DOHH2 (cell line): ENCODE data around the gene GK.
"Not testable (repeated sequence)": the region's sequence is repeated elsewhere in the genome, so short reads cannot be mapped to it uniquely, and the experiment has no call there.

Experiments
- H3F3A ChIP-seq: fragments of 200-600 bp; sonication (generic), shearing (Covaris generic); 2 replicates; pipeline ENCODE4 v1.6.0; 2016; ENCODE audit warnings: antibody characterized with exemption, mild to moderate bottlenecking; ENCODE audit not compliant: control insufficient read depth, insufficient read depth
- H3K27ac ChIP-seq: fragments of 200-600 bp; sonication (generic); 2 replicates; pipeline ENCODE4 v1.5.1; 2014; ENCODE audit warnings: low read depth, mild to moderate bottlenecking, low read length, moderate library complexity
- H3K27me3 ChIP-seq: fragments of 200-600 bp; sonication (generic); 2 replicates; pipeline ENCODE4 v1.6.1; 2014; ENCODE audit warnings: mild to moderate bottlenecking, low read length, mixed read lengths; ENCODE audit not compliant: control insufficient read depth
- H3K36me3 ChIP-seq: fragments of 200-600 bp; sonication (generic); 2 replicates; pipeline ENCODE4 v1.6.1; 2014; ENCODE audit warnings: mild to moderate bottlenecking, low read length, moderate library complexity, mixed read lengths; ENCODE audit not compliant: control insufficient read depth
- H3K4me1 ChIP-seq: fragments of 200-600 bp; sonication (generic); 2 replicates; pipeline ENCODE4 v1.6.1; 2014; ENCODE audit warnings: mild to moderate bottlenecking, low read length, mixed read lengths; ENCODE audit not compliant: control insufficient read depth
- H3K4me2 ChIP-seq: fragments of 200-600 bp; sonication (generic); 2 replicates; pipeline ENCODE4 v1.6.0; 2014; ENCODE audit warnings: mild to moderate bottlenecking, low read length, moderate library complexity
- H3K4me3 ChIP-seq: fragments of 200-600 bp; sonication (generic); 2 replicates; pipeline ENCODE4 v1.5.1; 2014; ENCODE audit warnings: mild to moderate bottlenecking, low read length, mixed read lengths
- H3K79me2 ChIP-seq: fragments of 200-600 bp; sonication (generic); 2 replicates; pipeline ENCODE4 v1.6.1; 2014; ENCODE audit warnings: mild to moderate bottlenecking, low read length, mixed read lengths; ENCODE audit not compliant: control insufficient read depth
- H3K9me2 ChIP-seq: fragments of 200-600 bp; sonication (generic); replicated peaks from 2 replicates; pipeline ENCODE4 v1.6.1; 2014; ENCODE audit warnings: mild to moderate bottlenecking, low read length, mixed read lengths; ENCODE audit not compliant: control insufficient read depth
- H3K9me3 ChIP-seq: fragments of 200-600 bp; sonication (generic); 2 replicates; pipeline ENCODE4 v1.6.1; 2014; ENCODE audit warnings: antibody characterized with exemption, low read length, mixed read lengths; ENCODE audit not compliant: control insufficient read depth, insufficient read depth
- H4K20me1 ChIP-seq: fragments of 200-600 bp; sonication (generic); 2 replicates; pipeline ENCODE4 v1.6.0; 2014; ENCODE audit warnings: low read depth, mild to moderate bottlenecking, antibody characterized with exemption, low read length, moderate library complexity; ENCODE audit not compliant: control insufficient read depth, insufficient read depth
- CTCF ChIP-seq: fragments of 200-600 bp; sonication (generic); IDR thresholded peaks from one replicate; pipeline ENCODE4 v1.5.1; 2014; ENCODE audit warnings: antibody characterized with exemption, mild to moderate bottlenecking, low read depth, low read length; ENCODE audit not compliant: poor library complexity, severe bottlenecking
- EZH2phosphoT487 ChIP-seq: fragments of 200-600 bp; sonication (generic); IDR thresholded peaks from 2 replicates; pipeline ENCODE4 v1.6.1; 2017; ENCODE audit warnings: borderline replicate concordance, mild to moderate bottlenecking, antibody characterized with exemption, low read length, moderate library complexity, mixed read lengths

GK gene

GRCh38 chrX:30762755-30763154 lies 109.5 kb downstream of the GK start:
- Histone ChIP-seq H3F3A (no peaks in the 10 kb centered on the region), H3K79me2 (no peaks in the 10 kb centered on the region), H3K27me3 (no peaks in the 10 kb centered on the region), H3K27ac (no peak overlapping the region), H3K4me2 (no peak overlapping the region), H4K20me1 (no peaks in the 10 kb centered on the region), H3K4me1 (no peaks in the 10 kb centered on the region), H3K36me3 (no peaks in the 10 kb centered on the region), H3K9me3 (no peaks in the 10 kb centered on the region), H3K9me2 (no peaks in the 10 kb centered on the region), H3K4me3 (no peak overlapping the region)
- TF ChIP-seq CTCF (no peak), EZH2phosphoT487 (no peak)

- not testable (repeated sequence) for H3K9me2 ChIP-seq, H3K36me3 ChIP-seq, H3K4me3 ChIP-seq, H3K4me1 ChIP-seq, H3K4me2 ChIP-seq, H3K27ac ChIP-seq, H3K9me3 ChIP-seq, H4K20me1 ChIP-seq, H3F3A ChIP-seq, H3K27me3 ChIP-seq, H3K79me2 ChIP-seq
These were observed 120.5 kb downstream of the GK start for GRCh38 chrX:30773764-30774163.

GRCh38 chrX:30777575-30777974 lies 124.4 kb downstream of the GK start:
- TF ChIP-seq EZH2phosphoT487 (no peak), CTCF (no peak)
- H3K27me3 ChIP-seq, result no peaks in the 10 kb centered on the region
- H3F3A ChIP-seq, result no peaks in the 10 kb centered on the region
- H3K4me2 ChIP-seq, result no peak overlapping the region
- no peak overlapping the region for H3K27ac ChIP-seq
- no peaks in the 10 kb centered on the region for H3K4me1 ChIP-seq
- no peaks in the 10 kb centered on the region for H3K9me2 ChIP-seq
- no peaks in the 10 kb centered on the region for H3K79me2 ChIP-seq
- H3K9me3 ChIP-seq, result no peaks in the 10 kb centered on the region
- no peaks in the 10 kb centered on the region for H3K36me3 ChIP-seq
- H3K4me3 ChIP-seq, result no peak overlapping the region
- no peaks in the 10 kb centered on the region for H4K20me1 ChIP-seq

- H3F3A ChIP-seq, result no peaks in the 10 kb centered on the region
- no peaks in the 10 kb centered on the region for H3K79me2 ChIP-seq
- H3K9me2 ChIP-seq, result no peaks in the 10 kb centered on the region
- no peak for TF ChIP-seq CTCF
- no peak for TF ChIP-seq EZH2phosphoT487
- no peak overlapping the region for H3K4me2 ChIP-seq
- H3K36me3 ChIP-seq, result no peaks in the 10 kb centered on the region
- no peaks in the 10 kb centered on the region for H4K20me1 ChIP-seq
- H3K4me1 ChIP-seq, result no peaks in the 10 kb centered on the region
- no peak overlapping the region for H3K4me3 ChIP-seq
- H3K9me3 ChIP-seq, result no peaks in the 10 kb centered on the region
- H3K27me3 ChIP-seq, result no peaks in the 10 kb centered on the region
- H3K27ac ChIP-seq, result no peak overlapping the region
These were observed 126.3 kb downstream of the GK start for GRCh38 chrX:30779453-30780030.
